Stimulated activated CD8-positive, alpha-beta memory T cell treated with anti-CD3 and anti-CD28 coated beads, Interleukin-12 subunit alpha, Interleukin-12 subunit beta, amount 100 ng/mL, for 1 hour (primary cell): Measurements from ENCODE around the gene FAM163A.
"Not testable (repeated sequence)": the region's sequence is repeated elsewhere in the genome, so short reads cannot be mapped to it uniquely, and the experiment has no call there.

Experiments
- DNase-seq: peaks from one replicate; pipeline ENCODE4 v3.0.0-alpha.2; 2020; ENCODE audit warnings: low read depth

Gene FAM163A

GRCh38 chr1:179855831-179856230 is 112.7 kb downstream of the FAM163A start:
- not testable (repeated sequence) for DNase-seq

GRCh38 chr1:179856296-179856695 is 113.2 kb downstream of the FAM163A start:
- DNase-seq, result no peak

GRCh38 chr1:179857009-179857408 is 113.9 kb downstream of the FAM163A start:
- DNase-seq, result no peak

- DNase-seq, result no peak
Measured at GRCh38 chr1:179860652-179861051, 117.6 kb downstream of the FAM163A start.

GRCh38 chr1:179865377-179865776 is 122.3 kb downstream of the FAM163A start:
- DNase-seq, result no peak
